ENCODE data around the gene COPG1. TPM values are rescaled to one million over a fixed set of nuclear protein-coding genes. Genes with fewer than 3 reads are reported as not detected.

COPG1 gene
- total RNA-seq, 1 experiment from 2014 or later = 132 TPM

GRCh38 chr3:129259612-129260477, 10.4 kb downstream of the COPG1 start:
- Mint-ChIP-seq H3K36me3 (peaks cover 85% of the 10 kb centered on the region), H3K27me3 (ENCODE audit: low read depth) (no peaks in the 10 kb centered on the region), H3K4me1 (no peaks in the 10 kb centered on the region), H3K4me3 (no peak overlapping the region), H3K27ac (no peak overlapping the region), H3K9me3 (no peaks in the 10 kb centered on the region)
- no peak for DNase-seq (ENCODE audit: low spot score)
- POLR2A ChIA-PET = no interaction called here
- ATAC-seq = no peak
- CTCF ChIA-PET = no interaction called here
- TF ChIP-seq NR2C2 (CRISPR knock-in tag; IDR thresholded peaks at IDR 0.05) (no peak), ZNF219 (CRISPR knock-in tag; IDR thresholded peaks at IDR 0.05; ENCODE audit: borderline replicate concordance) (no peak), NFE2L1 (CRISPR knock-in tag; IDR thresholded peaks at IDR 0.05) (no peak), CREB1 (CRISPR knock-in tag; IDR thresholded peaks at IDR 0.05) (no peak), ZNF423 (CRISPR knock-in tag; IDR thresholded peaks at IDR 0.05) (no peak), CTCF (IDR thresholded peaks at IDR 0.05) (no peak), ZBTB21 (CRISPR knock-in tag; IDR thresholded peaks at IDR 0.05; ENCODE audit: borderline replicate concordance) (no peak), FOXP1 (CRISPR knock-in tag; IDR thresholded peaks at IDR 0.05; ENCODE audit: borderline replicate concordance) (no peak), ZNF512 (CRISPR knock-in tag; IDR thresholded peaks at IDR 0.05; ENCODE audit: borderline replicate concordance) (no peak), IRF2 (CRISPR knock-in tag; IDR thresholded peaks at IDR 0.05; ENCODE audit: borderline replicate concordance, low read depth) (no peak), CDX4 (CRISPR knock-in tag; IDR thresholded peaks at IDR 0.05; ENCODE audit: borderline replicate concordance) (no peak), ZNF317 (CRISPR knock-in tag; IDR thresholded peaks at IDR 0.05; ENCODE audit: borderline replicate concordance, low read depth) (no peak), ZNF138 (CRISPR knock-in tag; conservative IDR thresholded peaks at IDR 0.05) (no peak), GABPB1 (CRISPR knock-in tag; IDR thresholded peaks at IDR 0.05) (no peak), USF1 (CRISPR knock-in tag; IDR thresholded peaks at IDR 0.05) (no peak), SP1 (CRISPR knock-in tag; conservative IDR thresholded peaks at IDR 0.05) (no peak), ATF3 (CRISPR knock-in tag; conservative IDR thresholded peaks at IDR 0.05) (no peak), SMAD4 (CRISPR knock-in tag; IDR thresholded peaks at IDR 0.05) (no peak)

- Mint-ChIP-seq H3K36me3 (peaks cover 87% of the 10 kb centered on the region), H3K4me3 (no peak overlapping the region), H3K27ac (no peak overlapping the region), H3K4me1 (no peaks in the 10 kb centered on the region), H3K9me3 (no peaks in the 10 kb centered on the region), H3K27me3 (ENCODE audit: low read depth) (no peaks in the 10 kb centered on the region)
- ChIA-PET CTCF (no interaction called here), POLR2A (no interaction called here)
- ATAC-seq = no peak
- no peak for DNase-seq (ENCODE audit: low spot score)
- no peak for TF ChIP-seq NFYB (CRISPR knock-in tag; conservative IDR thresholded peaks at IDR 0.05; ENCODE audit: low read depth)
- TF ChIP-seq ZNF671 (CRISPR knock-in tag; IDR thresholded peaks at IDR 0.05) = no peak
- TF ChIP-seq NFE2L1 (CRISPR knock-in tag; IDR thresholded peaks at IDR 0.05) = no peak
- no peak for TF ChIP-seq FOXJ3 (CRISPR knock-in tag; IDR thresholded peaks at IDR 0.05; ENCODE audit: borderline replicate concordance)
- TF ChIP-seq MLX (CRISPR knock-in tag; IDR thresholded peaks at IDR 0.05) = no peak
- no peak for TF ChIP-seq TEAD4 (CRISPR knock-in tag; IDR thresholded peaks at IDR 0.05)
- TF ChIP-seq JUN (CRISPR knock-in tag; IDR thresholded peaks at IDR 0.05) = no peak
- TF ChIP-seq CDX4 (CRISPR knock-in tag; IDR thresholded peaks at IDR 0.05; ENCODE audit: borderline replicate concordance) = no peak
- no peak for TF ChIP-seq E2F1 (CRISPR knock-in tag; IDR thresholded peaks at IDR 0.05)
- TF ChIP-seq ZNF396 (CRISPR knock-in tag; IDR thresholded peaks at IDR 0.05; ENCODE audit: borderline replicate concordance) = no peak
- no peak for TF ChIP-seq ZBTB21 (CRISPR knock-in tag; IDR thresholded peaks at IDR 0.05; ENCODE audit: borderline replicate concordance)
- no peak for TF ChIP-seq NR1H2 (CRISPR knock-in tag; IDR thresholded peaks at IDR 0.05)
- TF ChIP-seq MXD4 (CRISPR knock-in tag; IDR thresholded peaks at IDR 0.05; ENCODE audit: borderline replicate concordance) = no peak
- no peak for TF ChIP-seq CREM (CRISPR knock-in tag; IDR thresholded peaks at IDR 0.05)
Observed at GRCh38 chr3:129260606-129261005, 11.2 kb downstream of the COPG1 start.
